Pancreas (tissue), 10 donors: Measurements from ENCODE around the gene LIMK2. TPM values are rescaled to one million over a fixed set of nuclear protein-coding genes. Genes with fewer than 3 reads are reported as not detected.

Experiments used
- ATAC-seq, 4 donors: fragments of 200-7000 bp; cut with Tn5 transposase; one replicate each; pipeline versions ENCODE4 v1.8.0 to v1.9.1; 2020; ENCODE audit warnings: mild to moderate bottlenecking in 4 of 4, moderate library complexity in 4 of 4
- DNase-seq, 6 donors: peaks; one replicate each; pipeline ENCODE4 v3.0.0-alpha.2; 2020
- FAIRE-seq: peaks from 2 replicates; lab custom pipeline; 2012; peaks lifted over from hg19 to GRCh38; lab: Jason Lieb, UNC
- H3K27ac ChIP-seq, 4 donors: fragments of 200-600 bp; sonication (generic); 1 replicate in 3 of 4; 2 replicates in 1 of 4; pipeline versions ENCODE4 v1.5.0 to v1.8.0; 2020
- H3K27me3 ChIP-seq, 4 donors: fragments of 200-600 bp; one replicate each; pipeline ENCODE4 v1.8.0; 2021
- H3K36me3 ChIP-seq, 3 donors: fragments of 200-600 bp; sonication (generic) in 1 of 3; one replicate each; pipeline versions ENCODE4 v1.5.0 to v1.8.0; 2020 to 2021
- H3K4me1 ChIP-seq, 3 donors: fragments of 200-600 bp; one replicate each; pipeline ENCODE4 v1.8.0; 2021
- H3K4me3 ChIP-seq, 4 donors: fragments of 200-600 bp; sonication (generic) in 2 of 4; one replicate each; pipeline versions ENCODE4 v1.5.0 to v1.8.0; 2020 to 2021
- H3K9me3 ChIP-seq, 4 donors: fragments of 200-600 bp; one replicate each; pipeline ENCODE4 v1.8.0; 2021
- WGBS, 2 donors: extraction: QIAGEN DNeasy Blood & Tissue Kit; methylation state at CpG; one replicate each; pipeline ENCODE4 v1.1.7; 2013; 5-methylcytosine and 5-hydroxymethylcytosine counted together
- intact Hi-C, 3 donors: fragments of 100-400 bp; cut with DNase I; formaldehyde crosslinking; loops; one replicate each; pipeline versions ENCODE4 v1.11.1 to v1.14.2; 2022
- polyA plus RNA-seq, 2 donors: library from polyadenylated mRNA; stranded (reverse); fragments of 200-250 nt; gene quantifications; one replicate each; pipeline ENCODE4 v1.2.3, GENCODE V29; 2013
- total RNA-seq, 6 donors: library from RNA; stranded (reverse); fragmentation: NEBNext Ultra II Directional in 4 of 6; extraction: Animal tissue kit (Norgen Biotek cat#: 25700) in 4 of 6; gene quantifications; one replicate each; pipeline versions ENCODE4 v1.2.1 to v1.2.4, GENCODE V29; 2021 to 2023
- TF ChIP-seq, protein P1 (sequence below), 4 donors: fragments of 200-600 bp; sonication (generic) in 3 of 4; IDR thresholded peaks; one replicate each; pipeline versions ENCODE4 v1.5.0 to v1.8.0; 2021; ENCODE audit warnings: antibody characterized with exemption in 4 of 4
- donor health status: healthy with polysubstance abuse.
- donor health status: DM: no; HTN: no; CAD: no; lungs with moderate emphysema.
- donor health status: DM: no; HTN: no; CAD: no.
- donor health status: control.
- donor health status: control.
- donor health status: Bipolar disorder and iron deficiency.
- donor health status: DM: yes; HTN: yes; CAD: no.
- donor health status: DM: no; HTN: no; CAD: no.
- donor health status: DM: no; HTN: no; CAD: no.
- donor health status: DM: yes; HTN: yes; CAD: no.

The LIMK2 gene
- total and polyA plus RNA-seq, 8 donors, result 20.5 to 34.9 (median 25.1) TPM

DNA sequence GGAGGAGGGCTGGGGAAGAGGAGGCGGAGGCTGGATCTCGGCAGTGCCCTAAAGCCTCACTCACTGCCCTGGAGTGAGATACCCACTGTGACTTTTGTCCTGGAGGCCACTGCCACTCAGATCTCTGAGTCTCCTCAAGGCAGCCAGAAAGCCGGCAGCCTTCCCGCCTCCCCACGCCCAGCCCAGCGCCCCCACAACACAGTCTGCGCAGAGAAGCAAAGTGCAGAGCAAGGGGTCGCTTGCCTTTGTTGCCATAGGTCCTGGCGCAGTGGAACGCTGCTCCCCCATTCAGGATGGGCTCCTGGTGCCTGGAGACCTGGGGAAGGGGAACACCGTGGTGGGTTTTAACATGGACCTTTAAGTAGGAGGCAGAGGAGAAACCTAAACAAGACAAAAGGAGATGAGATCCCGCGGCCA, 116.5 kb downstream of the LIMK2 start:
- DNase-seq (no peak), FAIRE-seq (no peak), ATAC-seq (no peak)
- WGBS, 2 donors, result 87 to 95% methylated on average over 13 of the region's 13 CpGs
- Histone ChIP-seq H3K9me3 (no peaks in the 10 kb centered on the region), H3K27ac (no peak overlapping the region), H3K27me3 (no peaks in the 10 kb centered on the region), H3K4me1 (no peaks in the 10 kb centered on the region), H3K4me3 (no peak overlapping the region), H3K36me3 (peaks cover 0 to 23% (median 18%) of the 10 kb centered on the region in 3 donors)
- TF ChIP-seq, protein P1, sequence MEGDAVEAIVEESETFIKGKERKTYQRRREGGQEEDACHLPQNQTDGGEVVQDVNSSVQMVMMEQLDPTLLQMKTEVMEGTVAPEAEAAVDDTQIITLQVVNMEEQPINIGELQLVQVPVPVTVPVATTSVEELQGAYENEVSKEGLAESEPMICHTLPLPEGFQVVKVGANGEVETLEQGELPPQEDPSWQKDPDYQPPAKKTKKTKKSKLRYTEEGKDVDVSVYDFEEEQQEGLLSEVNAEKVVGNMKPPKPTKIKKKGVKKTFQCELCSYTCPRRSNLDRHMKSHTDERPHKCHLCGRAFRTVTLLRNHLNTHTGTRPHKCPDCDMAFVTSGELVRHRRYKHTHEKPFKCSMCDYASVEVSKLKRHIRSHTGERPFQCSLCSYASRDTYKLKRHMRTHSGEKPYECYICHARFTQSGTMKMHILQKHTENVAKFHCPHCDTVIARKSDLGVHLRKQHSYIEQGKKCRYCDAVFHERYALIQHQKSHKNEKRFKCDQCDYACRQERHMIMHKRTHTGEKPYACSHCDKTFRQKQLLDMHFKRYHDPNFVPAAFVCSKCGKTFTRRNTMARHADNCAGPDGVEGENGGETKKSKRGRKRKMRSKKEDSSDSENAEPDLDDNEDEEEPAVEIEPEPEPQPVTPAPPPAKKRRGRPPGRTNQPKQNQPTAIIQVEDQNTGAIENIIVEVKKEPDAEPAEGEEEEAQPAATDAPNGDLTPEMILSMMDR (IDR thresholded peaks at IDR 0.05), result no peak
- intact Hi-C loops, result no loop called here

- 83% methylated on average over 4 of the region's 4 CpGs for WGBS, 2 donors
- H3K27ac ChIP-seq, result no peak overlapping the region
- peaks cover 0 to 23% (median 19%) of the 10 kb centered on the region in 3 donors for H3K36me3 ChIP-seq
Observed at GRCh38 chr22:31329029-31329428, 116.9 kb downstream of the LIMK2 start.

More at GRCh38 chr22:31329029-31329428, 116.9 kb downstream of the LIMK2 start:
- no peak for ATAC-seq
- intact Hi-C loops, result no loop called here
- H3K9me3 ChIP-seq, result no peaks in the 10 kb centered on the region
- no peak for FAIRE-seq
- no peaks in the 10 kb centered on the region for H3K27me3 ChIP-seq
- no peaks in the 10 kb centered on the region for H3K4me1 ChIP-seq
- H3K4me3 ChIP-seq, result no peak overlapping the region
- TF ChIP-seq, protein P1 (IDR thresholded peaks at IDR 0.05), result no peak
- no peak for DNase-seq

Other genes starting within 250 kb of the LIMK2 start
- gene MORC2, start 243.5 kb upstream of the LIMK2 start, total RNA-seq, result 10 to 100 TPM in 2 of 6 donors, 1 to 10 TPM in 4; 7.8 to 16.7 (median 9.7) TPM
- gene MORC2, start 243.5 kb upstream of the LIMK2 start, polyA plus RNA-seq, result 10 to 100 TPM; 30.9 to 36.1 TPM
- gene TUG1, start 243.0 kb upstream of the LIMK2 start, total RNA-seq, result 10 to 100 TPM; 18.7 to 38.4 (median 23.0) TPM
- gene TUG1, start 243.0 kb upstream of the LIMK2 start, polyA plus RNA-seq, result 10 to 100 TPM; 18.2 to 49.1 TPM
- 10 to 100 TPM; 25.5 to 51.2 (median 37.7) TPM for gene SMTN, start 131.0 kb upstream of the LIMK2 start, total RNA-seq
- gene SMTN, start 131.0 kb upstream of the LIMK2 start, polyA plus RNA-seq, result 10 to 100 TPM; 68.1 to 77.4 TPM
- 10 to 100 TPM; 46.1 to 62.4 (median 54.4) TPM for gene SELENOM, start 104.7 kb upstream of the LIMK2 start, total RNA-seq
- 100 to 1,000 TPM; 118 TPM for gene SELENOM, start 104.7 kb upstream of the LIMK2 start, polyA plus RNA-seq
- gene INPP5J, start 89.3 kb upstream of the LIMK2 start, total RNA-seq, result 10 to 100 TPM in 2 of 6 donors, 1 to 10 TPM in 4; 4.5 to 12.7 (median 8.2) TPM
- gene INPP5J, start 89.3 kb upstream of the LIMK2 start, polyA plus RNA-seq, result 10 to 100 TPM; 23.0 to 25.0 TPM
- not detected for gene PLA2G3, start 71.8 kb upstream of the LIMK2 start, total RNA-seq
- under 1 TPM in 1 of 2 donors, not detected in 1; 0.02 TPM for gene PLA2G3, start 71.8 kb upstream of the LIMK2 start, polyA plus RNA-seq
- gene RNF185, start 52.1 kb upstream of the LIMK2 start, total RNA-seq, result 10 to 100 TPM in 5 of 6 donors, 1 to 10 TPM in 1; 9.5 to 19.6 (median 14.0) TPM
- gene RNF185, start 52.1 kb upstream of the LIMK2 start, polyA plus RNA-seq, result 10 to 100 TPM in 1 of 2 donors, 1 to 10 TPM in 1; 9.4 to 18.9 TPM
- 10 to 100 TPM in 1 of 6 donors, 1 to 10 TPM in 5; 2.4 to 24.5 (median 6.0) TPM for gene PIK3IP1, start 80.2 kb downstream of the LIMK2 start, total RNA-seq
- gene PIK3IP1, start 80.2 kb downstream of the LIMK2 start, polyA plus RNA-seq, result 1 to 10 TPM; 3.6 to 5.9 TPM
- 10 to 100 TPM; 12.0 to 28.6 (median 16.7) TPM for gene PATZ1, start 134.0 kb downstream of the LIMK2 start, total RNA-seq
- gene PATZ1, start 134.0 kb downstream of the LIMK2 start, polyA plus RNA-seq, result 10 to 100 TPM; 21.6 to 30.2 TPM
- 10 to 100 TPM; 26.4 to 35.3 (median 30.2) TPM for gene DRG1, start 187.3 kb downstream of the LIMK2 start, total RNA-seq
- 10 to 100 TPM; 32.8 to 38.7 TPM for gene DRG1, start 187.3 kb downstream of the LIMK2 start, polyA plus RNA-seq